Right forelimb (tissue), 1 donor: Measurements from ENCODE around the gene TRABD2B.
A peak's percentile ranks its signal among the peaks of the same experiment; 100 is the strongest.

Experiments
- DNase-seq: peaks from one replicate; pipeline ENCODE4 v3.0.0-alpha.2; 2018

TRABD2B gene

DNA sequence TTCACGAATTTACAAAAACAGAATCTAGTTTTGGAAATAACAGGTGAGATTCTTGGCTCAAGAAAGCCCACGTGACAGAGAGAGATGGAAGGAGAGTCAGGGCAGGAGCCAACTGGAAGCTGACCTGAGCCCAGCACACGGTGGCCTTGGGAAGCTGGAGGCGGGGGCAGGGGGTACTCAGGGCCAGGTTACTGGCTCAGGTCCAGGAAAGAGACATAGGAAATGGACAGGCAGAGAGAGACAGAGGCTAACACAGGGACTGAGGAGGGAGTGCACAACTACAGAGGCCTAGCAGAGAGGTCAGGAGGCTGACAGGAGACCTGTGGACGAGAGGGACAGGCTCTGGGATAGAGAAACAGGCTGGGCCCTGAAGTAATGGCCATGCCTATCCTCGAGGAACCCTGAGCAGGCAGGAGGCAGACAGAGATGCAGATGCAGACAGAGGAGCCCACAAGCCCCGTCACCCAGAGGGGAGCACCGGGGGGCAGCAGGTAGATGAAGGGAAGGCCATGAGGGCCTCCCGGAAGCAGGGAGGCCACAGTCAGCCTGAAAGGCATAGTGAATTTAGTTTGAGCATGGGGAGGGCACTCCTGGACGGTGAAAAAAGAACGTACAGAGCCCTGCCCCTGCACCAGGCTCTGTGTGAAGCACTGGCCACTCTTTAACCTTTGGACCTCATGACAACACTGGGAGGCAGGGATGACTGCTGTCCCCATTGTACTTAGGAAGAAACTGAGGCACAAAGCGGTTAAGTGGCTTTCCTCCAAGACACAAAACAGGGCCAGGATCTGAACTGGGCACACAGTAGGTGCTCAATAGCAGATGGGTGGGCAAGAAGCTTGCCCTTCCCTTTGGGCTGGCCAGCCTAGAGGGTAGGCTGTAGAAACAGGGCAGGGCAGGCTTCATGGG, 230.1 kb downstream of the TRABD2B start:
- no peak for DNase-seq

- DNase-seq = no peak
These were observed 231.3 kb downstream of the TRABD2B start for GRCh38 chr1:47765742-47766485.

GRCh38 chr1:47765236-47765635, 231.9 kb downstream of the TRABD2B start:
- DNase-seq = no peak

DNA sequence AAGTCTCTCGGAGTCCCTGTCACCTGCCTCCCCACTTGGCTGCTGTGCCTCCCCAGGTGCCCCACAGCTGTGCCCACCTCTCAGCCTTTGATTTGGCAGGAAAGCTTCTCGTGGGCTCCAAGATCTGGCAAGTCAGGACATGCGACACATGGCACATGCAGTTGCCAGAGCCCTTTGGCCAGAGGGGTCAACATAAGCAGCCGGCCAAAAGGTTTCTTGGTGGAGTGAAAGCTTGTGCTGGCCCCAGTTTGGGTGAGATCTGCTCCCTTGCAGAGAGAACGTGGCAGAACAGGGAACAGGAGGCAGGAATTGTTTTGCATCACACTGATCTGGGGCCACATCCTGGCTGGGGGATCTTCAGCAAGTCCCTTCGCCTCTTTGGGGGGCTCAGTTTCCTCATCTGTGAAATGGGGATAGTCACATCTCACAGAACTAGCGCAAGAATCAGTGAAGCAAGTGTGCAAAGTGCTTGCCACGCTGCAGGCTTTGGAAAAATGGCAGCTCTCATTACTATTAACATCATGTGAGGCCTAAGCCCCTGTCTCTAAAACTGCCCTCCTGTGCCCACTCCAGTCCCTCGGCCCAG, 232.6 kb downstream of the TRABD2B start:
- DNase-seq = no peak

- DNase-seq = no peak
These were observed 233.5 kb downstream of the TRABD2B start for GRCh38 chr1:47763591-47764171.

DNA sequence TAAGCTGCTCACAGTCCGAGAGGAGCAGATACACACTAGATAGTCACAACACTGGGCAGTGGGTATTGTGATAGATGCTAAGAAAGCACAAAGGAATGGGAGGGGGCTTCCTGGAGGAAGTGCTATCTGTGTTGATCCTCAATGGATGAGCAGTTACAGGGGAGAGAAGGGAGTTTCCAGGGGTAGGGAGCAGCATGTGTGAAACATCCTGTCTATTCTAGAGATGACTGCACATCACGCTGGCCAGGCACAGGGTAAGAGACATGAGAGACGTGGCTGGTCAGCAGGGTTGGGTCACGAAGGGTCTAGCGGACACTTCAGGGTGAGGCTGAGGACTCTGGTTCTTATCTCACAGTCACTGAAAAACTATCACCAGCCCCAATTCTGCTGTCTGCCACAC, 235.2 kb downstream of the TRABD2B start:
- peak; percentile 20 for DNase-seq

- DNase-seq = peak; percentile 39
These were observed 235.8 kb downstream of the TRABD2B start for GRCh38 chr1:47761201-47761930.

DNA sequence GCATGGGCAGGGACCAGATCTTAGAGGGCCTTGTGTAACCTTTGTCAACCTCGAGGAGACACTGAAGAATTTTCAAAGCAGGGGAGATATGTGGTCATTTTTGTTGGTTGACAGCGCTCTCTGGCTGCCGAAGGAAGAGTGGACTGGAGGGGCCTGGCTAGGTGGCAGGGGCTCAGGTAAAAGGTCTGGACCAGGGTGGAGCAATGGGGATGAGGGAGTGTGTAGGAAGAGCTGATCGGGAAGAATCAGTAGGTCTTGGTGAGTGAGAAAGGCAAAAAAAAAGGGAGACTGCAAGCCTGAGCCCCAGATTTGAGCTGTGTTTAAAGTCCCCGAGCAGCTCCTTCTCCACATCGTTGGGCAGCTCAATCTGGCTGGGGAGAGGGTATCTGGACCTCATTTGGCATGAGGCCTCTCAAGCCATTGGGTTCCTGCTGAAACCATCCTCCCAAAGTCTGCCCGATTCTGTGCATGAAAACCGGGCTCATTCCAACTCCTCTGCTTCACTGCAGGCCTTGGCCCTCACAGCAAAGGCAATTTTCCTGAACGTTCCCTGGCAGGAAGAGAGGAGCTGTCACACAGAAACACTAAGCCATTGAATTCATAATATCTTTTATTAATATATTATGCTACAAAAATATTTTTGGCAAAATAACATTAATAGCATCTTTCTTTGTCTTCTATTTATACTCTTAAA, 237.1 kb downstream of the TRABD2B start:
- DNase-seq = peak; percentile 36

- peak; percentile 26 for DNase-seq
These were observed 237.8 kb downstream of the TRABD2B start for GRCh38 chr1:47759251-47759935.

GRCh38 chr1:47758341-47759250, 238.6 kb downstream of the TRABD2B start:
- DNase-seq = peak; percentile 34

DNA sequence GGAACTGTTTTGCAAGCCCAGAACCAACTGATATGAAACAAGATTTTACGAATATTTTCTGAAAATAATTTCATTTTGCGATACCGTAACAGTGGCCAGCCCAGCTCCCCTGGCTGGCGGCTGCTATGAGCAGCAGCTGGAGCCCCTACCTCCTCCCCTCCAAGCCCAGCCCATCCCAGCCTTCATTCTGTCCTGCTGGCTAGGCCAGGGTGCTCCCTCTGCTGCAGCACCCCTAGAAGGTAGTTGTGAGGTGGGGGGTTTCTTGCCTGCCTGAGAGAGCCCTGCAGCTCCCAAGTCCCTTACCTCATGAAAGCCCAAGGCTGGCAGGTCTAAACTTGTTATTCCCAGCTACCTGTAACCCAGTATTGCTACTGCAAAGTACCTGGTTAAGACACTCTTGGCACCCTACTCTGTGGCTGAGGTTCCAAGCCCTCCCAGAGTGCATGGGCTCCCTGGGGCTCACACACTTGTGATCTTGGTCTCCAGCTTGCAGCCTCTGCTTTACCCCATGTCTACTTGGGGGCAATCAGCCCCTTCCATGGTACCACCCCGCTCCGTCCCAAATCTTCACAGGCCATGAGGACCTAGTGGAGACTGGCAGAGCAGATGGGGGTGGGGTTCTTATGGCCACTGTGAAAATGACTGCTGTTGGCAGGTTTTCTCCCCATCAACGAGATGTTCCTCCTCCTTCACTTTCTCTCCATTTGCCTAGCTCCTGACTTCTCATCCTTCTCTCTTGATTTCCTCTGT, 239.8 kb downstream of the TRABD2B start:
- no peak for DNase-seq

- no peak for DNase-seq
These were observed 240.8 kb downstream of the TRABD2B start for GRCh38 chr1:47756411-47756810.

DNA sequence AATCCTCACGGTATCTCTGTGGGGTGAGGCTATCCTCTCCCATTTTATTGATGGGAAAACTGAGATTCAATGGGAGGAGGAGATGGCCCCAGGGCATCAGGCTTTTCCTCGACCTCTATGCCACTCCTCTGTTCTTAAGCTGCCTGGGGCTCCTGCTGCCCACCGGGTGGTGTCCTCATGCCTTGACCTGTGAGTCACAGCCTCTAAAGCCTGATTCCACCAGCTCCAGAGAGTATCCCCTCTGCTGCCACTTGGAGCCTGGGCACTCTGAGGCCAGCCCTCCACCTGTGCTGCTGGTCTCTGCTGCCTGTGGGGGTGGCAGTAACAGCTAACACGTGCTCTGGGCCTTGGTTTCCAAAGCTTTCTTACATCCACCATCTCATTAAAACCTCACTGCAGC, 241.2 kb downstream of the TRABD2B start:
- DNase-seq = no peak

GRCh38 chr1:47755101-47755990, 241.8 kb downstream of the TRABD2B start:
- no peak for DNase-seq

- no peak for DNase-seq
These were observed 243.0 kb downstream of the TRABD2B start for GRCh38 chr1:47754221-47754620.

GRCh38 chr1:47753808-47754207, 243.4 kb downstream of the TRABD2B start:
- no peak for DNase-seq

DNA sequence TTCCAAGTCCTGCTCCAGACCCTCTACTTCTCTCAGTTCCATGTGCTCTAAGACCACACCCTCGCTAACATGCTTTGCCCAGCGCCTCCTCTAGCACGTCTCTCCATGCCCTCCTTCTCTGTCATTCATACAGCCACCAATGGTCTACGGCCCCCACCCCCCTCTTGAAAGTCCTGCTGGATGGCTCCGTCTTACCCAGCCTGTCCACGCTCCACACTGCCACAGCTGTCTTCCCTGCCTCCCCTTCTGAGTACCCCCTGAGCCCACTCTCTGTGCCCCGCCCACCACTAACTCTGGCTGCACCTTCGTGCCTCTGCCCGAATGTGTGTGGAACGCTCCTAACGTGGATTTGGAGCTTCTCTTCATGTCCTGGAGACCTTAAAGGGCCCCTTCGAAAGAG, 244.6 kb downstream of the TRABD2B start:
- DNase-seq = no peak

DNA sequence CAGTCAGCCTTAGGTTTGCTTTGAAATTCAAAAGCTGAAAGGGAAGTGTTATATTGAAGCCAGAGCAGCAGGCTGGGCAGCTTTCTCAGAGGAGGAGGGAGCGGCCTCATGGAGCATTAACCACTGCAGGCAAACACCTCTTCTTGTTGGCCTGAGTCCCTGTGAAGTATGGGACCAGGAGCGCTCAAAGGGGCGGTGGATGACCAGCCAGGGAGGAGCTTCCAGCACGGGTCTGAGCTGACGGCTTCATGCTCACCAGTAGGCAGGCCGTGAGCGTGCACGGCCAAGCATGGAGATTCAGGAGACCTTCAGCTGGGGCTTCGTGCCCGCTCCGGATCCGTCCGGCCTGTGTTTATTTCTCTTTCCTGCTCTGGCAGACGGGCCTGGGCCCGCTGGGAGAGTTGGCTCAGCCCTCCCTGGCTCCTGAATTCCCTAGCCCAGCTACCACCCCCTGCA, 245.2 kb downstream of the TRABD2B start:
- peak; percentile 77 for DNase-seq
